ENCODE measurements around the gene PRAME.

DNA sequence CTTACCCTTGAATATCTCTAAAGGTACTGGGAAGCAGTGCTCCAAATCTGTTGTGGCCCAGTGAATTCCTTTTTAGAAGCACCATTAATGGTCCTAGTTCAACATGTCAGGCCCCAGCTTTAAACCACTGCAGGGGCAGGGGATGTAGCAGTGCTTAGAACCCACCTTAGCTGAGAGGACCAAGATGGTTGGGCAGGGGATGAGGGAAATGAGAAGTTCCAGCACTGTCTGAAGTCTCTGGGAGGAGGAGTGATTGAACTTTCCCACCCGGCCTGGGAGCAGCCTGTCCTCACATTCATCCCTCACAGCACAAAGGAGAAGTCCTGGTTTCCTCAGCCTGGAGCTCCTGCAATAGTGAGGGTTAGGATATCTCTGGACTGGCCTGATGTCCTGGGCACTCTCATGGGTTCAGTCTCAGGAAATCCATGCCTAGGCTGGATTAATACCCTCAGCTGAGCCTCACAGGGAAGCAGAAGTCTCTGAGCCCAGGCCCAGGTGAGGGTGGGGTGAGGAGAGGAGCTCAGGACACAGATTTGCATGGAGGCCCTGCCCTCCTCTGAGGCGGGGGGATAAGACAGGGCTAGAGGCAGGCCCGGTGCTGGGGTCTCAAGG is 28.6 kb upstream of the PRAME start:
- no peak for TF ChIP-seq POLR2A (IDR thresholded peaks at IDR 0.05)
- TF ChIP-seq, protein P1, sequence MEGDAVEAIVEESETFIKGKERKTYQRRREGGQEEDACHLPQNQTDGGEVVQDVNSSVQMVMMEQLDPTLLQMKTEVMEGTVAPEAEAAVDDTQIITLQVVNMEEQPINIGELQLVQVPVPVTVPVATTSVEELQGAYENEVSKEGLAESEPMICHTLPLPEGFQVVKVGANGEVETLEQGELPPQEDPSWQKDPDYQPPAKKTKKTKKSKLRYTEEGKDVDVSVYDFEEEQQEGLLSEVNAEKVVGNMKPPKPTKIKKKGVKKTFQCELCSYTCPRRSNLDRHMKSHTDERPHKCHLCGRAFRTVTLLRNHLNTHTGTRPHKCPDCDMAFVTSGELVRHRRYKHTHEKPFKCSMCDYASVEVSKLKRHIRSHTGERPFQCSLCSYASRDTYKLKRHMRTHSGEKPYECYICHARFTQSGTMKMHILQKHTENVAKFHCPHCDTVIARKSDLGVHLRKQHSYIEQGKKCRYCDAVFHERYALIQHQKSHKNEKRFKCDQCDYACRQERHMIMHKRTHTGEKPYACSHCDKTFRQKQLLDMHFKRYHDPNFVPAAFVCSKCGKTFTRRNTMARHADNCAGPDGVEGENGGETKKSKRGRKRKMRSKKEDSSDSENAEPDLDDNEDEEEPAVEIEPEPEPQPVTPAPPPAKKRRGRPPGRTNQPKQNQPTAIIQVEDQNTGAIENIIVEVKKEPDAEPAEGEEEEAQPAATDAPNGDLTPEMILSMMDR (IDR thresholded peaks at IDR 0.05) = no peak
- TF ChIP-seq EP300 (IDR thresholded peaks at IDR 0.05) = no peak
